Activated CD4-positive, alpha-beta T cell treated with anti-CD3 and anti-CD28 coated beads, Interleukin-2, amount 10 ng/mL, durations not matched to agents 24 days and 14 days (primary cell): ENCODE results near the gene GRHL3. TPM values are rescaled to one million over a fixed set of nuclear protein-coding genes. Genes with fewer than 3 reads are reported as not detected.
"Not testable (repeated sequence)": the region's sequence is repeated elsewhere in the genome, so short reads cannot be mapped to it uniquely, and the experiment has no call there.

Experiments
- DNase-seq: peaks from one replicate; pipeline ENCODE4 v3.0.0; 2022
- H3K27ac Mint-ChIP-seq: one replicate; pipeline ENCODE4 v1.8.0; 2022; ENCODE audit warnings: mild to moderate bottlenecking, mixed read lengths
- H3K27me3 Mint-ChIP-seq: one replicate; pipeline ENCODE4 v1.8.0; 2022; ENCODE audit warnings: mixed read lengths
- H3K36me3 Mint-ChIP-seq: one replicate; pipeline ENCODE4 v1.8.0; 2022; ENCODE audit warnings: low read depth, mild to moderate bottlenecking, mixed read lengths
- H3K4me1 Mint-ChIP-seq: one replicate; pipeline ENCODE4 v1.8.0; 2021; ENCODE audit warnings: mixed read lengths
- H3K4me3 Mint-ChIP-seq: one replicate; pipeline ENCODE4 v1.8.0; 2022; ENCODE audit warnings: mild to moderate bottlenecking, moderate library complexity, mixed read lengths
- H3K9me3 Mint-ChIP-seq: one replicate; pipeline ENCODE4 v1.8.0; 2021; ENCODE audit warnings: mixed read lengths
- intact Hi-C: fragments of 100-400 bp; cut with micrococcal nuclease; formaldehyde crosslinking; loops from one replicate; pipeline ENCODE4 v1.15.1; 2023
- total RNA-seq: library from RNA; stranded (reverse); gene quantifications from 2 replicates; pipeline ENCODE4 v1.2.3, GENCODE V29; 2022

GRHL3 gene
- total RNA-seq = not detected in 2 replicates

- peak within 1 kb of the TSS; percentile 8 for H3K4me3 Mint-ChIP-seq
- no peaks in the 10 kb centered on the region for H3K9me3 Mint-ChIP-seq
- H3K4me1 Mint-ChIP-seq = peaks cover 32% of the 10 kb centered on the region
- no peaks in the 10 kb centered on the region for H3K36me3 Mint-ChIP-seq
- peaks cover 82% of the 10 kb centered on the region for H3K27me3 Mint-ChIP-seq
- no peak within 1 kb of the TSS for H3K27ac Mint-ChIP-seq
- peak; percentile 64 for DNase-seq
- intact Hi-C loops = loop anchor here (5.0 kb wide), 1 partner anchor 42 kb away; no protein-coding TSS in a partner anchor
Observed at GRCh38 chr1:24319312-24319863, at the start of gene GRHL3. TSS of gene GRHL3 (plus strand) at chr1:24319357. CDS start at chr1:24319552, 195 bp downstream.

- Mint-ChIP-seq H3K27me3 (peaks cover 46% of the 10 kb centered on the region), H3K9me3 (peaks cover 31% of the 10 kb centered on the region)
- H3K4me3 Mint-ChIP-seq, DNase-seq, H3K4me1 Mint-ChIP-seq, H3K27ac Mint-ChIP-seq, H3K36me3 Mint-ChIP-seq: not testable (repeated sequence)
- intact Hi-C loops = loop anchor here (5.0 to 10.0 kb wide), 2 partner anchors 43 to 50 kb away; partner anchors contain the start of gene GRHL3
Observed at GRCh38 chr1:24274203-24275103, 44.7 kb upstream of the GRHL3 start.

GRCh38 chr1:24275104-24275410 lies 44.1 kb upstream of the GRHL3 start:
- Mint-ChIP-seq H3K36me3 (no peaks in the 10 kb centered on the region), H3K4me1 (peaks cover 9% of the 10 kb centered on the region), H3K4me3 (no peak overlapping the region), H3K27ac (no peak overlapping the region), H3K9me3 (peaks cover 28% of the 10 kb centered on the region), H3K27me3 (peaks cover 43% of the 10 kb centered on the region)
- intact Hi-C loops = loop anchor here (5.0 to 10.0 kb wide), 2 partner anchors 42 to 50 kb away; partner anchors contain the start of gene GRHL3
- no peak for DNase-seq

- H3K27ac Mint-ChIP-seq = no peak overlapping the region
- no peak overlapping the region for H3K4me3 Mint-ChIP-seq
- peaks cover 41% of the 10 kb centered on the region for H3K27me3 Mint-ChIP-seq
- no peak for DNase-seq
- H3K4me1 Mint-ChIP-seq = peaks cover 9% of the 10 kb centered on the region
- intact Hi-C loops = loop anchor here (5.0 to 10.0 kb wide), 2 partner anchors 42 to 51 kb away; partner anchors contain the start of gene GRHL3
- H3K9me3 Mint-ChIP-seq = peaks cover 24% of the 10 kb centered on the region
- no peaks in the 10 kb centered on the region for H3K36me3 Mint-ChIP-seq
Observed at GRCh38 chr1:24275510-24275909, 43.6 kb upstream of the GRHL3 start.

GRCh38 chr1:24276791-24277190 lies 42.4 kb upstream of the GRHL3 start:
- intact Hi-C loops = loop anchor here (5.0 to 10.0 kb wide), 2 partner anchors 41 to 52 kb away; partner anchors contain the start of gene GRHL3
- peaks cover 34% of the 10 kb centered on the region for H3K27me3 Mint-ChIP-seq
- H3K27ac Mint-ChIP-seq = no peak overlapping the region
- peaks cover 9% of the 10 kb centered on the region for H3K4me1 Mint-ChIP-seq
- peaks cover 14% of the 10 kb centered on the region for H3K9me3 Mint-ChIP-seq
- DNase-seq = no peak
- H3K36me3 Mint-ChIP-seq = no peaks in the 10 kb centered on the region
- H3K4me3 Mint-ChIP-seq = no peak overlapping the region

- H3K4me3 Mint-ChIP-seq = no peak overlapping the region
- peaks cover 9% of the 10 kb centered on the region for H3K4me1 Mint-ChIP-seq
- intact Hi-C loops = loop anchor here (5.0 to 10.0 kb wide), 2 partner anchors 40 to 53 kb away; partner anchors contain the start of gene GRHL3
- H3K9me3 Mint-ChIP-seq = peaks cover 6% of the 10 kb centered on the region
- no peak overlapping the region for H3K27ac Mint-ChIP-seq
- peak; percentile 64 for DNase-seq
- H3K27me3 Mint-ChIP-seq = peaks cover 28% of the 10 kb centered on the region
- no peaks in the 10 kb centered on the region for H3K36me3 Mint-ChIP-seq
Observed at GRCh38 chr1:24277420-24278169, 41.6 kb upstream of the GRHL3 start.

- Mint-ChIP-seq H3K4me1 (peaks cover 9% of the 10 kb centered on the region), H3K4me3 (no peak overlapping the region), H3K27me3 (peaks cover 23% of the 10 kb centered on the region), H3K27ac (no peak overlapping the region), H3K9me3 (no peaks in the 10 kb centered on the region), H3K36me3 (no peaks in the 10 kb centered on the region)
- DNase-seq = no peak
- intact Hi-C loops = loop anchor here (5.0 to 10.0 kb wide), 2 partner anchors 39 to 54 kb away; partner anchors contain the start of gene GRHL3
Observed at GRCh38 chr1:24278726-24279125, 40.4 kb upstream of the GRHL3 start.

- intact Hi-C loops = loop anchor here (5.0 to 10.0 kb wide), 2 partner anchors 38 to 55 kb away; partner anchors contain the start of gene GRHL3
Observed at GRCh38 chr1:24279590-24280232, 39.4 kb upstream of the GRHL3 start.

GRCh38 chr1:24281591-24281990 lies 37.6 kb upstream of the GRHL3 start:
- peaks cover 9% of the 10 kb centered on the region for H3K4me1 Mint-ChIP-seq
- H3K27me3 Mint-ChIP-seq = peaks cover 15% of the 10 kb centered on the region
- H3K27ac Mint-ChIP-seq = no peak overlapping the region
- no peaks in the 10 kb centered on the region for H3K36me3 Mint-ChIP-seq
- H3K9me3 Mint-ChIP-seq = no peaks in the 10 kb centered on the region
- no peak overlapping the region for H3K4me3 Mint-ChIP-seq
- intact Hi-C loops = no loop called here
- no peak for DNase-seq

More at GRCh38 chr1:24279590-24280232, 39.4 kb upstream of the GRHL3 start:
- Mint-ChIP-seq H3K36me3 (no peaks in the 10 kb centered on the region), H3K27me3 (peaks cover 17% of the 10 kb centered on the region), H3K4me1 (peaks cover 9% of the 10 kb centered on the region), H3K9me3 (no peaks in the 10 kb centered on the region), H3K4me3 (no peak overlapping the region), H3K27ac (no peak overlapping the region)
- no peak for DNase-seq

GRCh38 chr1:24282491-24282890 lies 36.7 kb upstream of the GRHL3 start:
- intact Hi-C loops = no loop called here
- no peak overlapping the region for H3K27ac Mint-ChIP-seq
- H3K27me3 Mint-ChIP-seq = peaks cover 15% of the 10 kb centered on the region
- H3K4me1 Mint-ChIP-seq = peaks cover 5% of the 10 kb centered on the region
- no peaks in the 10 kb centered on the region for H3K9me3 Mint-ChIP-seq
- H3K4me3 Mint-ChIP-seq = no peak overlapping the region
- H3K36me3 Mint-ChIP-seq = no peaks in the 10 kb centered on the region
- DNase-seq = no peak

- Mint-ChIP-seq H3K27ac (no peak overlapping the region), H3K4me3 (no peak overlapping the region), H3K27me3 (peaks cover 15% of the 10 kb centered on the region), H3K9me3 (no peaks in the 10 kb centered on the region), H3K4me1 (no peaks in the 10 kb centered on the region), H3K36me3 (no peaks in the 10 kb centered on the region)
- no peak for DNase-seq
- intact Hi-C loops = no loop called here
Observed at GRCh38 chr1:24283326-24284155, 35.6 kb upstream of the GRHL3 start.

GRCh38 chr1:24284156-24284471 lies 35.0 kb upstream of the GRHL3 start:
- DNase-seq = no peak
- no peak overlapping the region for H3K4me3 Mint-ChIP-seq
- H3K27me3 Mint-ChIP-seq = peaks cover 15% of the 10 kb centered on the region
- H3K4me1 Mint-ChIP-seq = no peaks in the 10 kb centered on the region
- H3K36me3 Mint-ChIP-seq = no peaks in the 10 kb centered on the region
- no peak overlapping the region for H3K27ac Mint-ChIP-seq
- intact Hi-C loops = no loop called here
- no peaks in the 10 kb centered on the region for H3K9me3 Mint-ChIP-seq

- Mint-ChIP-seq H3K4me1 (no peaks in the 10 kb centered on the region), H3K9me3 (no peaks in the 10 kb centered on the region), H3K4me3 (no peak overlapping the region), H3K27ac (no peak overlapping the region), H3K36me3 (no peaks in the 10 kb centered on the region), H3K27me3 (peaks cover 14% of the 10 kb centered on the region)
- no peak for DNase-seq
- intact Hi-C loops = no loop called here
Observed at GRCh38 chr1:24285231-24285630, 33.9 kb upstream of the GRHL3 start.
